ENCODE data around the gene FUNDC2. TPM values are rescaled to one million over a fixed set of nuclear protein-coding genes. Genes with fewer than 3 reads are reported as not detected.

Gene FUNDC2, protein sequence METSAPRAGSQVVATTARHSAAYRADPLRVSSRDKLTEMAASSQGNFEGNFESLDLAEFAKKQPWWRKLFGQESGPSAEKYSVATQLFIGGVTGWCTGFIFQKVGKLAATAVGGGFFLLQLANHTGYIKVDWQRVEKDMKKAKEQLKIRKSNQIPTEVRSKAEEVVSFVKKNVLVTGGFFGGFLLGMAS
- total RNA-seq = 10 to 100 TPM in 3 of 4 donors, 1 to 10 TPM in 1; 7.8 to 51.7 (median 34.7) TPM

DNA sequence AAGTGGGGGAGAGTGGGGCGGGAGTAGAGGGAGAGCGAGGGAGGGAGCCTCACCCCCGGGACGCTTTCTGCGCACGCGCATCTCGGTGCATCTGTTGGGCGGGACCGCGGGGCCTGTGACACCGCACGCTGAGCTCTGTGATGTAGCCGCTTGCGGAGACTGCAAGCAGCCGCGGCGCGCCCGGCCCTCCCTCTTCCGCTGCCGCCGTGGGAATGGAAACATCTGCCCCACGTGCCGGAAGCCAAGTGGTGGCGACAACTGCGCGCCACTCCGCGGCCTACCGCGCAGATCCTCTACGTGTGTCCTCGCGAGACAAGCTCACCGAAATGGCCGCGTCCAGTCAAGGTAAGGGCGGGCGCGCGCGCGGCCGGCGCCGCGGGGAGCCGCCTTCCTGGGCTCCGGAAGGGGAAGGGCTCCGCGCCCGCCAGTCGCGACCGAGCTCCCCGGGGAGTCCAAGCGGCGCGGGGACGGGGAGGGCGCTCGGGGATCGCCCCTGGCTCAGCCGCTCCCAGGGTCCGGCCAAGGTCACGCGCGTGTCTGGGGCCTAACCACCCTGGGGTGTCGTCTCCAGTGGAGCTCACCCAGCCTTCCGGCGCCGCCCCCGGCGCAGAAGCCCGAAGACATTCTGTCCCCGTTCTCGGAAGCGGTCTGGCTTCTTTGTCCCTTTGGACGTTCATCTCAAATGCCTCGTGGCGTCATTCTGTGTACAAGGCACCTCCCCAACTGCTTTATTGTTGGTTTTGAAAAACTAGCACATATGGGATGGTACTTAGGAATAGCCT is at the start of gene FUNDC2:
TSS of gene FUNDC2 (plus strand) at position 118 of the 782 bp plus-strand sequence. CDS start at position 213, 95 bp downstream.
- no peaks in the 10 kb centered on the region for H3K9me3 ChIP-seq
- WGBS, 2 donors = 0 to 58% methylated on average over 1 to 19 of the region's 82 CpGs
- DNase-seq = peak; percentile 42
- H3K4me1 ChIP-seq = peaks cover 0 to 14% (median 0%) of the 10 kb centered on the region in 3 donors
- no peaks in the 10 kb centered on the region for H3K27me3 ChIP-seq
- H3K4me3 ChIP-seq = peak within 1 kb of the TSS; percentile 56 to 79 (median 66)
- intact Hi-C loops (cut with DNase I) = no loop called here
- H3K27ac ChIP-seq = peak within 1 kb of the TSS; percentile 96 to 98 (median 97)
- TF ChIP-seq POLR2A (IDR thresholded peaks at IDR 0.05) = peak in 2 of 4 donors; percentile 77 to 84
- TF ChIP-seq, protein P1, sequence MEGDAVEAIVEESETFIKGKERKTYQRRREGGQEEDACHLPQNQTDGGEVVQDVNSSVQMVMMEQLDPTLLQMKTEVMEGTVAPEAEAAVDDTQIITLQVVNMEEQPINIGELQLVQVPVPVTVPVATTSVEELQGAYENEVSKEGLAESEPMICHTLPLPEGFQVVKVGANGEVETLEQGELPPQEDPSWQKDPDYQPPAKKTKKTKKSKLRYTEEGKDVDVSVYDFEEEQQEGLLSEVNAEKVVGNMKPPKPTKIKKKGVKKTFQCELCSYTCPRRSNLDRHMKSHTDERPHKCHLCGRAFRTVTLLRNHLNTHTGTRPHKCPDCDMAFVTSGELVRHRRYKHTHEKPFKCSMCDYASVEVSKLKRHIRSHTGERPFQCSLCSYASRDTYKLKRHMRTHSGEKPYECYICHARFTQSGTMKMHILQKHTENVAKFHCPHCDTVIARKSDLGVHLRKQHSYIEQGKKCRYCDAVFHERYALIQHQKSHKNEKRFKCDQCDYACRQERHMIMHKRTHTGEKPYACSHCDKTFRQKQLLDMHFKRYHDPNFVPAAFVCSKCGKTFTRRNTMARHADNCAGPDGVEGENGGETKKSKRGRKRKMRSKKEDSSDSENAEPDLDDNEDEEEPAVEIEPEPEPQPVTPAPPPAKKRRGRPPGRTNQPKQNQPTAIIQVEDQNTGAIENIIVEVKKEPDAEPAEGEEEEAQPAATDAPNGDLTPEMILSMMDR (IDR thresholded peaks at IDR 0.05) = peak in 1 of 6 experiments; percentile 4
- H3K36me3 ChIP-seq = no peaks in the 10 kb centered on the region

DNA sequence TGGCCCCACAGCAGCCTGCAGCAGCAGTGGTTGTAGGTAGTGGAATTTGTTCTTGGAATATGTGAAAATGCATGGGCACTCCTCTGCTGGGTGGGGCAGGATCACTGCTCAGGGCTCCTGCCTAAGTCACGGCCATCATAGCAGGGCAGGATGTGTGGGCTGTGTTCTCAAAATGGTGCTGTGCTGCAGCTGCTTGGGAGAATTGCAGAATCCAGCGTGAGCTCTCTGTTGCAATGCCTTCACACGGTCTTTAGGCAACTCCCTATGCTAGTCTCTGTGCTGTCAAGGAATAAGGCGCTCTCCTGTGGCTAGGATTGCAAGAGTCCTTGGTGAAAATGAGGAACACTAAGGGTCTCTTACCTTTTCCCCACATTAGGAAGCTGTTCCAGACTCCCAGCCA is 47.0 kb upstream of the FUNDC2 start:
- TF ChIP-seq POLR2A (IDR thresholded peaks at IDR 0.05) = no peak
- TF ChIP-seq, protein P1 (IDR thresholded peaks at IDR 0.05) = no peak
- intact Hi-C loops (cut with DNase I) = no loop called here
- DNase-seq = no peak

DNA sequence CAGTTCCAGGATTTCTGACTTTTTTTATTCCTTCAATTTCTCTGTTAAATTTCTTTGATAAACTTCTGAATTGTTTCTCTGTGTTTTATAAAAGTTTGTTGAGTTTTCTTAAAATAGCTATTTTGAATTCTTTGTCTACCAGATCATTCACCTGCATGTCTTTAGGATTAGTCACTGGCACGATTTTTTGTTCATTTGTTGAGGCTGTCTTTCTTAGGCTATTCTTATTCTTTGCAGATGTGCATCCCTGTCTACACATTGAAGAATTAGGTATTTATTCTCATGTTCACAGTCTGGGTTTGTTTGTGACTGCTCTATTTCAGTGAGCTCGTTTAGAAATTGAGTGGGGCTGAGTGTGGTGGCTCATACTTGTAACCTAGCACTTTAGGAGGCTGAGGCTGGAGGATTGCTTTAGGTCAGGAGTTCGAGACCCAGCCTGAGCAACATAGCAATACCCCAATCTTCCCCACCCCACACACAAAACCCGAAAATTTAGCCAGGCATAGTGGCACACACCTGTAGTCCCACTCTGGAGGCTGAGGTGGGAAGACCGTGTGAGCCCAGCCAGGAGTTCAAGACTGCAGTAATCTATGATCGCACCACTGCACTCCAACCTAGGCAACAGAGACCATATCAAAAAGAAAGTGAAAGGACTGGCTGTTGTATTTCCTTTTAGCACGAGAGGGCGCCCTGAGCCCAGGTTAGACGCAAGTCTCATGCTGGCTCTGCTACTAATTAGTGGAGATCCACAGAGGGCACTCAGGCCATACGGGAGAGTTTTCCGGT is 46.1 kb upstream of the FUNDC2 start:
- no peak for DNase-seq
- H3K36me3 ChIP-seq = no peaks in the 10 kb centered on the region
- H3K27ac ChIP-seq = no peak overlapping the region
- intact Hi-C loops (cut with DNase I) = no loop called here
- no peak for TF ChIP-seq POLR2A (IDR thresholded peaks at IDR 0.05)
- TF ChIP-seq, protein P1 (IDR thresholded peaks at IDR 0.05) = peak; percentile 15 to 74 (median 66)
- peak overlapping the region; percentile 13 to 63 (median 34) for H3K4me3 ChIP-seq
- no peaks in the 10 kb centered on the region for H3K27me3 ChIP-seq
- H3K4me1 ChIP-seq = peaks cover 0 to 4% (median 0%) of the 10 kb centered on the region in 3 donors
- WGBS, 2 donors = 3 to 6% methylated on average over 3 to 7 of the region's 11 CpGs
- no peaks in the 10 kb centered on the region for H3K9me3 ChIP-seq

More for the DNA sequence above, 47.0 kb upstream of the FUNDC2 start:
- Histone ChIP-seq H3K27me3 (no peaks in the 10 kb centered on the region), H3K27ac (no peak overlapping the region), H3K4me1 (peaks cover 0 to 4% (median 0%) of the 10 kb centered on the region in 3 donors), H3K4me3 (no peak overlapping the region), H3K36me3 (no peaks in the 10 kb centered on the region), H3K9me3 (no peaks in the 10 kb centered on the region)
- 67% methylated on average over 3 of the region's 4 CpGs; no CpG with 5 or more reads in 1 of the 2 donors for WGBS, 2 donors

DNA sequence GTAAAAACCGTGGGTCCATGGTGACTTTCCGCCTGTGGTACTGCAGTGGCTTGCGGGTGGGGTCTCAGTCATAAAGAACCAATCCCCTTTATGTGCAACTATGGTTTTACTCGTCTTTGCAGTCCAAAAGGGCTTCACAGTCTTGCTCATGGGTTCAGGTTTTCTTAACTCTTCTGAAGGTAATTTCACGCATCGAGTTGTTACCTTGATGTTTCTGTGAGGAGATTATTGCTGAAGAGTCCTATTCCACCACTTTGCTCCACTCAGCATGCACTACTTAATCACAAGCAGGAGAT is 45.6 kb upstream of the FUNDC2 start:
- H3K4me1 ChIP-seq = peaks cover 0 to 4% (median 0%) of the 10 kb centered on the region in 3 donors

More for the DNA sequence above, 45.6 kb upstream of the FUNDC2 start:
- H3K27ac ChIP-seq = no peak overlapping the region
- intact Hi-C loops (cut with DNase I) = no loop called here
- H3K9me3 ChIP-seq = no peaks in the 10 kb centered on the region
- TF ChIP-seq, protein P1 (IDR thresholded peaks at IDR 0.05) = no peak
- TF ChIP-seq POLR2A (IDR thresholded peaks at IDR 0.05) = no peak
- whole genome bisulfite sequencing, 2 donors = 24 to 39% methylated on average over 3 to 6 of the region's 6 CpGs
- peak overlapping the region in 3 of 4 donors; percentile 30 to 63 (median 39) for H3K4me3 ChIP-seq
- no peak for DNase-seq
- H3K27me3 ChIP-seq = no peaks in the 10 kb centered on the region
- H3K36me3 ChIP-seq = no peaks in the 10 kb centered on the region
